Mesothelial cell of epicardium (in vitro differentiated cells): ENCODE results near the gene GAK. TPM values are rescaled to one million over a fixed set of nuclear protein-coding genes. Genes with fewer than 3 reads are reported as not detected.

ENCODE experiments used
- DNase-seq, 2 experiments: peaks; one replicate each; pipeline ENCODE4 v3.0.0; 2021; ENCODE audit warnings: low spot score in 2 of 2; ENCODE audit not compliant: unreplicated experiment in 2 of 2
- H3K27ac Mint-ChIP-seq: 2 replicates; pipeline ENCODE4 v1.8.0; 2021; ENCODE audit warnings: mixed read lengths
- H3K27me3 Mint-ChIP-seq: 2 replicates; pipeline ENCODE4 v1.8.0; 2021; ENCODE audit warnings: low read depth, mixed read lengths
- H3K36me3 Mint-ChIP-seq: 2 replicates; pipeline ENCODE4 v1.8.0; 2021; ENCODE audit warnings: mixed read lengths
- H3K4me1 Mint-ChIP-seq: 2 replicates; pipeline ENCODE4 v1.8.0; 2021; ENCODE audit warnings: mixed read lengths
- H3K4me3 Mint-ChIP-seq: 2 replicates; pipeline ENCODE4 v1.8.0; 2021; ENCODE audit warnings: mild to moderate bottlenecking, moderate library complexity, mixed read lengths
- H3K9me3 Mint-ChIP-seq: 2 replicates; pipeline ENCODE4 v1.8.0; 2021; ENCODE audit warnings: mixed read lengths
- CTCF ChIP-seq: fragments of 200-600 bp; sonication (generic); IDR thresholded peaks from one replicate; pipeline ENCODE4 v1.5.0; 2021; ENCODE audit warnings: antibody characterized with exemption; ENCODE audit not compliant: unreplicated experiment
- total RNA-seq: library from RNA; stranded (reverse); gene quantifications from 3 replicates; pipeline ENCODE4 v1.2.1, GENCODE V29; 2021

The GAK gene
- total RNA-seq, 1 donor from 2014 or later = 114 TPM

DNA sequence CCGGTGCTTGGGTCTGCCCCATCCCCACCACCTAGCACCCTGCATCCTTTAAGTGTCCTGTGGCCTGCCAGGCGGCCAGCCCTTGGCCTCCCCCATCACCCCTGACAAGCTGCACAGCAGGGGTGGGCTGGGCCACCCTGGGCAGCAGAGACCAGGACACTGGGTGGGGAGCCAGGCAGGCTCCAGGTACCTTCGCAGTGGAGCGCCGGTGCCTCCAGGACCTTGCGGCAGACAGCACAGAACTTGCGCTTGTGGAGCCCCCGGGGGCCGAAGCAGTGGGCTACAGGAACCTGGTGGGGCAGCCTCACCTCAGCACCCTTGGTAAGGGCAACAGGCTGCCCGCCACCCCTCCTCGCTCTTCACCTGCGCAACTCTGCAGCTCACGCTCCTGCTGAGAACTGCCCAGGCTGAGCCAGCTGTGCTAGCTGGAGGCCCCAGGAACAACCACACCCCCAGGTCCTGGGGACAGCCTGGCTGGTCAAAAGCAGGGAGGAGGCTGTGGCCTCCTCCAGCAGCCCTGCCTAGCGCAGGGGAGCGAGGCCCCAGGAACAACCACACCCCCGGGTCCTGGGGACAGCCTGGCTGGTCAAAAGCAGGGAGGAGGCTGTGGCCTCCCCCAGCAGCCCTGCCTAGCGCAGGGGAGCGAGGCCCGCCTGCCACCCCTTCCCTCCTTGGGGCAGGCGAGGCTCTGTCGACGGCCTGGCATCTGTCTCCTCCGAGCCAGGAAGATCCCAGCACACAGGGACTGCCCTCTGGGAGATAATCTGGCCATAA, 36.7 kb upstream of the GAK start:
- no peak for DNase-seq
- H3K27ac Mint-ChIP-seq = no peak overlapping the region
- H3K4me3 Mint-ChIP-seq = no peak overlapping the region
- peaks cover 2% of the 10 kb centered on the region for H3K36me3 Mint-ChIP-seq
- H3K9me3 Mint-ChIP-seq = no peaks in the 10 kb centered on the region
- peaks cover 25% of the 10 kb centered on the region for H3K27me3 Mint-ChIP-seq
- TF ChIP-seq CTCF = no peak
- H3K4me1 Mint-ChIP-seq = no peaks in the 10 kb centered on the region

- H3K27me3 Mint-ChIP-seq = peaks cover 25% of the 10 kb centered on the region
- no peak for TF ChIP-seq CTCF
- no peak overlapping the region for H3K27ac Mint-ChIP-seq
- no peaks in the 10 kb centered on the region for H3K9me3 Mint-ChIP-seq
- no peaks in the 10 kb centered on the region for H3K4me1 Mint-ChIP-seq
- H3K36me3 Mint-ChIP-seq = peaks cover 2% of the 10 kb centered on the region
- no peak overlapping the region for H3K4me3 Mint-ChIP-seq
- DNase-seq = no peak
Observed at GRCh38 chr4:968221-968620, 36.1 kb upstream of the GAK start.

DNA sequence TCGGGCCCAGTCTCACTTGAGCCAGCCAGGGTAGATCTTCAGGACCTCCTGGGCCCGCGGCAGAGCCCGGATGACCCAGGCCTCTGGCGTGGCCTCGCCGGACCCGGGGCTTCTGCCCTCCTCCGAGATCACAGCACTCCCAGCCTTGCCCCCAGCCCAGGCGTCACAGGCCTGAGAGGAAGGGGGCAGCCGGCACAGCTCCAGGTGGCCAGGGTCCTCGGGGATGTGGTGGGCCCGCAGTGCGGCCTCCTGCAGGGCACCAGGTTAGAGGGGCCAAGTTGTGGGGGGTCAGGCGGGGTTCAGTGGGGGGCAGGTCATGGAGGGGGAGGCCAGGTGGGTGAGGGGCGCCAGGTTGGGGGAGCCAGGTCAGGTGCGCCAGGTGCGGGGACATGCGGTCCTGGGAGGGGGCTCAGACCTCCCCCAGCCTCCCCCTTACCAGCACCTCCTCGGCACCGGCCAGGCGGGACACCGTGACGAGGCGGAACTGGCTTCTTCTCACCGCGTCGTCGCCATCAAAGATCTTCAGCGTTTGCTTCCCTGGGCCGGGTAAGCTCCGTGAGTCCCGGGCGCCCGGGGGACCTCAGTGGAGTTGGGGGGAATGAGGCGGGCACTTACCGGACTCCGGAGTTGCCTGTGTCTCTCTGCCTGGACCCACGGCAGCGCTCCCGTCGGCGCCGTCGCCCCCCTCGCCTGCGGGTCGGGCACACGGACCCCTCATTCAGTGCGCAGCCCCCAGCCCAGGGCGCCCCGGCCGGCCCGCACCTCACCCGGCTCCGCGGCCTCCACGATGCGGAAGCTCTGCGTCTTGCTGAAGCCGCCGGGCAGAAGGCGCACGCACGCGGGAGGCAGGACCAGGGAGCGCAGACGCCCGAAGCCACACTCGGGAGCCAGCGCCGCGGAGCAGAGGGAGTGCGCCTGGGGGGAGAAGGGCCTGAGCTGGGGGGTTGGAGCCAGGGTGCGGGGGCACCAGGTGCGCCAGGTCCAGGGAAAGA, 35.3 kb upstream of the GAK start:
- no peak for TF ChIP-seq CTCF
- no peaks in the 10 kb centered on the region for H3K4me1 Mint-ChIP-seq
- H3K9me3 Mint-ChIP-seq = no peaks in the 10 kb centered on the region
- H3K36me3 Mint-ChIP-seq = peaks cover 2% of the 10 kb centered on the region
- H3K27ac Mint-ChIP-seq = no peak overlapping the region
- DNase-seq = no peak
- H3K4me3 Mint-ChIP-seq = no peak overlapping the region
- H3K27me3 Mint-ChIP-seq = peaks cover 25% of the 10 kb centered on the region

DNA sequence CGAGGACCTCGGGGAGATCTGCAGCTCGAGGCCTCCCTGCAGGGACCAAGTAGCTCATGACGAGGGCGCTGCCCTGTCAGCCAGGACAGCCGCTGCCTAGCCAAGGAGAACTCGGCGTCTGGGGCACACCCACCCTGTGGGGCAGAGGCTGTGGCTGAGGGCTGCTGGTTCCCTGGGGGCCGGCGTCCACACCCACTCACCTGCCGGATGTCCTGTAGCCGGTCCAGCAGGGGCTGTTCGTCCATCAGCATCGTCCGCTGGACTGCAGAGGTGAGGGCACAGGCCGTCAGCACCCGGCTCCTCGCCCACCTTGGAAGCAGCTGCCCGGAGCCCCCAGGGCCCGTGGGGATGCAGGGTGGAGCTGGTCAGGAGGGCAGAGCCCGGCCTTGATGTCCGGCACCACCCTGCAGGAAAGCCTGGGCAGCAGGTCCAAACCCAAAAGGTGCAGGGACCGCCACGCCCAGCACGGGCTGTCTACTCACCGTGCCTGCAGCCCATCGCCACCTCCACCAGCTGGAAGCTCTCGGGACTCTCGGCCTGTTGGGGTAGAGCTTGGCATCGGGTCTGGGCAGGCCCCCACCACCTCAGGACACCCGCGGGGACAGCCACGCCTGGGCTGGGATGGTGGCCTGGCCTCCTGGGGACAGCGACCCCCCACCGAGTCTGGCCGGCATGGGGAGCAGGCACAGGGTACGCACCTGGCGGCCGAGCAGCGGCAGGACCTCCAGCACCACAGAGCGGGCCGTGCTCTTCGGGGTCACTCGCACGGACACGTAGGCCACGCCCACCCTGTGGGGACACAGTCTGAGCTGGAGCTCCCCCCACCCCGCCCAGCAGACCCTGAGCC, 34.4 kb upstream of the GAK start:
- no peaks in the 10 kb centered on the region for H3K9me3 Mint-ChIP-seq
- peaks cover 2% of the 10 kb centered on the region for H3K36me3 Mint-ChIP-seq
- DNase-seq = no peak
- H3K27ac Mint-ChIP-seq = no peak overlapping the region
- peaks cover 25% of the 10 kb centered on the region for H3K27me3 Mint-ChIP-seq
- TF ChIP-seq CTCF = no peak
- H3K4me1 Mint-ChIP-seq = no peaks in the 10 kb centered on the region
- no peak overlapping the region for H3K4me3 Mint-ChIP-seq

DNA sequence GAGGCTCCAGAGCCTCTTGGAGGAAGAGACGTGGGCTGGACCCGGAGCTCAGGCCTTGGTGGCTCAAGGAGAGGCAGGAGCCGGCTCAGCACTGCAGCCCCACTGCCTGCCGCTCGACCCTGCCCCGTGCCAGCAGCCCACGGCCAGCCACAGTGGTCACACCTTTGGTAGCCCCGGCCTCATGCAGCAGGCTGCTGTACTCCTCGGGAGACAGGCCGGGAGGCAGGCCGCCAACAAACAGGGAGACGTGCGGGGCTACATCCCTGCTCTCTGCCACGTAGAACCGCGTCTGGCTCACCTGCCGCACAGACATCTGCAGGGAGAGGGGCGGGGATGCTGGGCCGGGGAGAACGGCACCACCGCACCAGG, 33.6 kb upstream of the GAK start:
- Mint-ChIP-seq H3K9me3 (no peaks in the 10 kb centered on the region), H3K4me3 (no peak overlapping the region), H3K4me1 (no peaks in the 10 kb centered on the region), H3K27ac (no peak overlapping the region), H3K27me3 (peaks cover 22% of the 10 kb centered on the region), H3K36me3 (peaks cover 2% of the 10 kb centered on the region)
- TF ChIP-seq CTCF = no peak
- no peak for DNase-seq
